Measurements from ENCODE around the gene NRN1L. TPM values are rescaled to one million over a fixed set of nuclear protein-coding genes. Genes with fewer than 3 reads are reported as not detected.

The NRN1L gene
- total and polyA plus RNA-seq, 2 donors (not counting 3 experiments of a cell fraction or from before 2014, with no cell fraction given), result 0.37 TPM; not detected in 1

- ChIA-PET CTCF (interaction anchor here (0.9 to 6.1 kb wide), 7 partner anchors 10 to 403 kb away, joined by 3 to 106 read pairs (median 11); partner anchors contain the start of genes NRN1L and PSKH1), POLR2A (interaction anchor here (0.8 kb wide), 1 partner anchor 10 kb away, joined by 5 read pairs; no protein-coding TSS in a partner anchor)
- no TSS peak for BruUV-seq (replicated peaks)
- H3K4me2 ChIP-seq (ENCODE audit: insufficient read depth, low read length), result no peak overlapping the region
- no peak overlapping the region for H3K27ac ChIP-seq (ENCODE audit: insufficient read depth, low read depth, low read length)
- H3K9me3 ChIP-seq (replicated peaks; ENCODE audit: control insufficient read depth, insufficient read depth, low read length), result no peaks in the 10 kb centered on the region
- peaks cover 10% of the 10 kb centered on the region for H3K4me1 ChIP-seq (ENCODE audit: control insufficient read depth, extremely low read depth, insufficient read depth, low read length)
- TF ChIP-seq FOS (IDR thresholded peaks at IDR 0.05; ENCODE audit: borderline replicate concordance, insufficient read depth, low read length) (no peak), EZH2 (IDR thresholded peaks at IDR 0.05; ENCODE audit: borderline replicate concordance, low read depth, low read length, severe bottlenecking) (no peak), GATA2 (IDR thresholded peaks at IDR 0.05; ENCODE audit: insufficient read depth, insufficient read length, low read depth, low read length) (no peak)
- H3K4me3 ChIP-seq (replicated peaks in 1 of 3; ENCODE audit: insufficient read depth in 1 of 3, low read depth in 1 of 3, low read length in 3 of 3), result no peak overlapping the region
- dilution Hi-C loops (cut with MboI; ENCODE audit: extremely low pct_ligation_motif_present, low sequenced_read_pairs) (loop anchor here (25.0 kb wide), 1 partner anchor 237 kb away; no protein-coding TSS in a partner anchor), intact Hi-C loops (cut with micrococcal nuclease) (loop anchor here (10.0 kb wide), 1 partner anchor 400 kb away; the partner anchor contains the start of gene RIPOR1)
- no peak for FAIRE-seq
- no peak for DNase-seq (ENCODE audit: low read depth, low spot score)
- peaks cover 0 to 24% of the 10 kb centered on the region in 2 experiments for H3K36me3 ChIP-seq (ENCODE audit: control insufficient read depth in 2 of 2, extremely low read depth in 1 of 2, insufficient read depth in 2 of 2, low read length in 2 of 2)
- no peaks in the 10 kb centered on the region for H3K79me2 ChIP-seq (ENCODE audit: control insufficient read depth, insufficient read depth, low read length)
- H3K9me1 ChIP-seq (replicated peaks; ENCODE audit: control insufficient read depth, extremely low read depth, insufficient read depth, low read length), result no peaks in the 10 kb centered on the region
- no peaks in the 10 kb centered on the region for H3K27me3 ChIP-seq (ENCODE audit: control insufficient read depth in 2 of 2, insufficient read depth in 2 of 2, low read length in 2 of 2)
- no peak overlapping the region for H3K9ac ChIP-seq (replicated peaks; ENCODE audit: extremely low read depth, insufficient read depth, low read length)
- H4K20me1 ChIP-seq (replicated peaks; ENCODE audit: control insufficient read depth, extremely low read depth, insufficient read depth, low read length), result no peaks in the 10 kb centered on the region
- H2AFZ ChIP-seq (ENCODE audit: low read depth, low read length), result no peak overlapping the region
Measured at GRCh38 chr16:67924140-67924906, 39.6 kb downstream of the NRN1L start.

GRCh38 chr16:67926181-67926750 is 41.6 kb downstream of the NRN1L start:
- Histone ChIP-seq H4K20me1 (replicated peaks; ENCODE audit: control insufficient read depth, extremely low read depth, insufficient read depth, low read length) (no peaks in the 10 kb centered on the region), H3K27ac (ENCODE audit: insufficient read depth, low read depth, low read length) (peak overlapping the region; percentile 35), H3K27me3 (ENCODE audit: control insufficient read depth in 2 of 2, insufficient read depth in 2 of 2, low read length in 2 of 2) (no peaks in the 10 kb centered on the region), H3K9ac (replicated peaks; ENCODE audit: extremely low read depth, insufficient read depth, low read length) (peak overlapping the region; percentile 35), H2AFZ (ENCODE audit: low read depth, low read length) (no peak overlapping the region), H3K4me2 (ENCODE audit: insufficient read depth, low read length) (no peak overlapping the region), H3K9me3 (replicated peaks; ENCODE audit: control insufficient read depth, insufficient read depth, low read length) (no peaks in the 10 kb centered on the region), H3K9me1 (replicated peaks; ENCODE audit: control insufficient read depth, extremely low read depth, insufficient read depth, low read length) (no peaks in the 10 kb centered on the region), H3K36me3 (ENCODE audit: control insufficient read depth in 2 of 2, extremely low read depth in 1 of 2, insufficient read depth in 2 of 2, low read length in 2 of 2) (peaks cover 0 to 16% of the 10 kb centered on the region in 2 experiments), H3K4me1 (ENCODE audit: control insufficient read depth, extremely low read depth, insufficient read depth, low read length) (peaks cover 10% of the 10 kb centered on the region), H3K79me2 (ENCODE audit: control insufficient read depth, insufficient read depth, low read length) (no peaks in the 10 kb centered on the region), H3K4me3 (replicated peaks in 1 of 3; ENCODE audit: insufficient read depth in 1 of 3, low read depth in 1 of 3, low read length in 3 of 3) (no peak overlapping the region)
- no TSS peak for BruUV-seq (replicated peaks)
- CTCF ChIA-PET, result interaction anchor here (0.6 to 6.1 kb wide), 17 partner anchors 9 to 405 kb away, joined by 3 to 106 read pairs (median 5); partner anchors contain the start of gene NRN1L
- DNase-seq (ENCODE audit: low read depth, low spot score) (peak; percentile 79), FAIRE-seq (peak; percentile 75)
- TF ChIP-seq POLR2A (IDR thresholded peaks at IDR 0.05; ENCODE audit: low read depth, low read length) (no peak), MYC (IDR thresholded peaks at IDR 0.05; ENCODE audit: low read depth, low read length) (no peak), POLR2AphosphoS5 (IDR thresholded peaks at IDR 0.05; ENCODE audit: insufficient read depth, low read depth, low read length) (no peak), FOS (IDR thresholded peaks at IDR 0.05; ENCODE audit: borderline replicate concordance, insufficient read depth, low read length) (no peak), GATA2 (IDR thresholded peaks at IDR 0.05; ENCODE audit: insufficient read depth, insufficient read length, low read depth, low read length) (no peak), CTCF (IDR thresholded peaks at IDR 0.05; ENCODE audit: extremely low read depth in 1 of 2, insufficient read depth in 1 of 2, low read depth in 1 of 2, low read length in 2 of 2) (peak; percentile 13 to 17)
- dilution Hi-C loops (cut with MboI; ENCODE audit: extremely low pct_ligation_motif_present, low sequenced_read_pairs), result no loop called here
- POLR2A ChIA-PET, result no interaction called here
- intact Hi-C loops (cut with micrococcal nuclease), result loop anchor here (10.0 kb wide), 1 partner anchor 401 kb away; the partner anchor contains the start of gene RIPOR1
